Thoracic aorta (tissue), 2 donors: ENCODE data around the gene RCE1. TPM values are rescaled to one million over a fixed set of nuclear protein-coding genes. Genes with fewer than 3 reads are reported as not detected.
"Not testable (repeated sequence)": the region's sequence is repeated elsewhere in the genome, so short reads cannot be mapped to it uniquely, and the experiment has no call there.

Source experiments
- ATAC-seq: fragments of 150-250 bp; one replicate; pipeline ENCODE4 v1.8.0; 2017; ENCODE audit warnings: low read depth; ENCODE audit not compliant: insufficient number of reproducible peaks, low FRiP score
- DNase-seq: peaks from one replicate; pipeline ENCODE4 v3.0.0-alpha.2; 2020; ENCODE audit warnings: low spot score
- H3K27ac ChIP-seq, 2 donors: fragments of 200-600 bp; sonication (generic); 1 replicate in 1 of 2; 2 replicates in 1 of 2; pipeline ENCODE4 v1.5.1; 2016; ENCODE audit warnings: mild to moderate bottlenecking in 2 of 2, moderate library complexity in 2 of 2
- H3K27me3 ChIP-seq: fragments of 200-600 bp; sonication (generic); replicated peaks from 2 replicates; pipeline ENCODE4 v1.6.0; 2016; ENCODE audit warnings: mild to moderate bottlenecking; ENCODE audit not compliant: insufficient read depth
- H3K36me3 ChIP-seq: fragments of 200-600 bp; sonication (generic); one replicate; pipeline ENCODE4 v1.5.1; 2016
- H3K4me1 ChIP-seq, 2 donors: fragments of 200-600 bp; sonication (generic); 1 replicate in 1 of 2; 2 replicates in 1 of 2; pipeline versions ENCODE4 v1.5.1 to v1.6.0; 2016; ENCODE audit warnings: low read depth in 2 of 2, mild to moderate bottlenecking in 1 of 2; ENCODE audit not compliant: control insufficient read depth in 1 of 2
- H3K4me3 ChIP-seq: fragments of 200-600 bp; sonication (generic); 2 replicates; pipeline ENCODE4 v1.5.1; 2016; ENCODE audit warnings: mild to moderate bottlenecking
- H3K9me3 ChIP-seq: fragments of 200-600 bp; sonication (generic); 2 replicates; pipeline ENCODE4 v1.5.1; 2016
- CTCF ChIP-seq: fragments of 200-600 bp; sonication (generic); IDR thresholded peaks from one replicate; pipeline ENCODE4 v1.5.1; 2019; ENCODE audit warnings: antibody characterized with exemption
- total RNA-seq, 2 donors: library from RNA; depleted of rRNA; stranded (reverse); fragments of >200 nt; gene quantifications; one replicate each; pipeline versions ENCODE4 v1.1.0 to v1.2.3, GENCODE V29; 2016

RCE1 gene
- total RNA-seq, 2 donors from 2014 or later = 11.9 to 17.5 TPM

- DNase-seq = no peak
- Histone ChIP-seq H3K36me3 (no peaks in the 10 kb centered on the region), H3K9me3 (no peaks in the 10 kb centered on the region), H3K4me3 (no peak overlapping the region), H3K27ac (no peak overlapping the region), H3K27me3 (no peaks in the 10 kb centered on the region), H3K4me1 (no peaks in the 10 kb centered on the region)
- ATAC-seq = no peak
- no peak for TF ChIP-seq CTCF
Observed at GRCh38 chr11:66823700-66824099, 19.5 kb upstream of the RCE1 start.

- not testable (repeated sequence) for H3K4me3 ChIP-seq, DNase-seq, ATAC-seq, H3K4me1 ChIP-seq, H3K36me3 ChIP-seq, H3K9me3 ChIP-seq, H3K27ac ChIP-seq, H3K27me3 ChIP-seq
Observed at GRCh38 chr11:66824573-66824972, 18.7 kb upstream of the RCE1 start.

- TF ChIP-seq CTCF = no peak
- DNase-seq (no peak), ATAC-seq (no peak)
- Histone ChIP-seq H3K4me3 (no peak overlapping the region), H3K27ac (no peak overlapping the region), H3K9me3 (no peaks in the 10 kb centered on the region), H3K4me1 (no peaks in the 10 kb centered on the region), H3K36me3 (no peaks in the 10 kb centered on the region), H3K27me3 (no peaks in the 10 kb centered on the region)
Observed at GRCh38 chr11:66834539-66834845, 8.7 kb upstream of the RCE1 start.

GRCh38 chr11:66834943-66835342 lies 8.3 kb upstream of the RCE1 start:
- Histone ChIP-seq H3K4me1 (no peaks in the 10 kb centered on the region), H3K27me3 (no peaks in the 10 kb centered on the region), H3K4me3 (no peak overlapping the region), H3K9me3 (no peaks in the 10 kb centered on the region), H3K27ac (no peak overlapping the region), H3K36me3 (no peaks in the 10 kb centered on the region)
- no peak for TF ChIP-seq CTCF
- DNase-seq (no peak), ATAC-seq (no peak)

- TF ChIP-seq CTCF = no peak
- Histone ChIP-seq H3K27ac (no peak overlapping the region), H3K36me3 (no peaks in the 10 kb centered on the region), H3K4me1 (no peaks in the 10 kb centered on the region), H3K9me3 (no peaks in the 10 kb centered on the region), H3K4me3 (no peak overlapping the region), H3K27me3 (no peaks in the 10 kb centered on the region)
- no peak for DNase-seq
- ATAC-seq = no peak
Observed at GRCh38 chr11:66835768-66836405, 7.4 kb upstream of the RCE1 start.
